Measurements from ENCODE around the gene ARID4A.
"Not testable (repeated sequence)": the region's sequence is repeated elsewhere in the genome, so short reads cannot be mapped to it uniquely, and the experiment has no call there.

Gene ARID4A

GRCh38 chr14:58298477-58299400 lies at the start of gene ARID4A:
ARID4A (plus strand) TSS chr14:58298555; CDS start chr14:58299855, 1,300 bp downstream.
- DNase-seq = peak; percentile 73

- DNase-seq = no peak
Measured at GRCh38 chr14:58249611-58250010, 48.7 kb upstream of the ARID4A start.

GRCh38 chr14:58258156-58258555 lies 40.2 kb upstream of the ARID4A start:
- no peak for DNase-seq

- DNase-seq = not testable (repeated sequence)
Measured at GRCh38 chr14:58262005-58262404, 36.4 kb upstream of the ARID4A start.

- no peak for DNase-seq
Measured at GRCh38 chr14:58265401-58265800, 33.0 kb upstream of the ARID4A start.

- no peak for DNase-seq
Measured at GRCh38 chr14:58270628-58271027, 27.7 kb upstream of the ARID4A start.

- DNase-seq = peak; percentile 70
Measured at GRCh38 chr14:58272588-58273372, 25.6 kb upstream of the ARID4A start.

GRCh38 chr14:58274881-58275280 lies 23.5 kb upstream of the ARID4A start:
- no peak for DNase-seq

GRCh38 chr14:58275527-58276190 lies 22.7 kb upstream of the ARID4A start:
- no peak for DNase-seq

GRCh38 chr14:58276208-58276607 lies 22.1 kb upstream of the ARID4A start:
- DNase-seq = no peak

GRCh38 chr14:58278177-58278576 lies 20.2 kb upstream of the ARID4A start:
- no peak for DNase-seq

GRCh38 chr14:58280954-58281787 lies 17.2 kb upstream of the ARID4A start:
- peak; percentile 88 for DNase-seq

GRCh38 chr14:58281969-58282368 lies 16.4 kb upstream of the ARID4A start:
- DNase-seq = no peak

- DNase-seq = no peak
Measured at GRCh38 chr14:58282925-58283593, 15.3 kb upstream of the ARID4A start.

GRCh38 chr14:58283730-58284129 lies 14.6 kb upstream of the ARID4A start:
- no peak for DNase-seq

- no peak for DNase-seq
Measured at GRCh38 chr14:58285132-58285531, 13.2 kb upstream of the ARID4A start.

GRCh38 chr14:58287607-58288042 lies 10.7 kb upstream of the ARID4A start:
- DNase-seq = no peak

- no peak for DNase-seq
Measured at GRCh38 chr14:58288106-58288792, 10.1 kb upstream of the ARID4A start.

GRCh38 chr14:58291646-58292045 lies 6.7 kb upstream of the ARID4A start:
- no peak for DNase-seq

GRCh38 chr14:58292187-58292586 lies 6.2 kb upstream of the ARID4A start:
- no peak for DNase-seq

- no peak for DNase-seq
Measured at GRCh38 chr14:58294201-58294600, 4.2 kb upstream of the ARID4A start.

Data from NCI-H2029 (cell line).